GM18870 (cell line): ENCODE measurements around the gene AP3S2.
"Not testable (repeated sequence)": the region's sequence is repeated elsewhere in the genome, so short reads cannot be mapped to it uniquely, and the experiment has no call there.

Experiments
- ATAC-seq: cut with Tn5 transposase; IDR thresholded peaks from one replicate; pipeline ENCODE4 v1.9.1; 2021; ENCODE audit warnings: moderate library complexity; ENCODE audit not compliant: unreplicated experiment

AP3S2 gene

GRCh38 chr15:89903858-89904130 lies 10.0 kb upstream of the AP3S2 start:
- no peak for ATAC-seq

- no peak for ATAC-seq
These were observed 9.4 kb upstream of the AP3S2 start for GRCh38 chr15:89903015-89903857.

GRCh38 chr15:89900849-89901248 lies 7.1 kb upstream of the AP3S2 start:
- no peak for ATAC-seq

GRCh38 chr15:89899951-89900567 lies 6.3 kb upstream of the AP3S2 start:
- no peak for ATAC-seq

- no peak for ATAC-seq
These were observed 5.6 kb upstream of the AP3S2 start for GRCh38 chr15:89899295-89899945.

GRCh38 chr15:89898614-89899294 lies 5.0 kb upstream of the AP3S2 start:
- ATAC-seq, result no peak

- ATAC-seq, result no peak
These were observed 4.4 kb upstream of the AP3S2 start for GRCh38 chr15:89898146-89898545.

GRCh38 chr15:89893027-89893426 lies 767 bp downstream of the AP3S2 start:
- ATAC-seq, result no peak

- ATAC-seq, result no peak
These were observed 5.5 kb downstream of the AP3S2 start for GRCh38 chr15:89888214-89888804.

- ATAC-seq, result no peak
These were observed 8.2 kb downstream of the AP3S2 start for GRCh38 chr15:89885611-89886010.

GRCh38 chr15:89885179-89885578 lies 8.6 kb downstream of the AP3S2 start:
- ATAC-seq, result not testable (repeated sequence)

- no peak for ATAC-seq
These were observed 10.3 kb downstream of the AP3S2 start for GRCh38 chr15:89883518-89883917.

GRCh38 chr15:89880727-89881126 lies 13.1 kb downstream of the AP3S2 start:
- ATAC-seq, result no peak

GRCh38 chr15:89878323-89878722 lies 15.5 kb downstream of the AP3S2 start:
- ATAC-seq, result no peak

- ATAC-seq, result no peak
These were observed 16.7 kb downstream of the AP3S2 start for GRCh38 chr15:89877083-89877425.

- ATAC-seq, result no peak
These were observed 17.3 kb downstream of the AP3S2 start for GRCh38 chr15:89876396-89877082.

- ATAC-seq, result no peak
These were observed 18.1 kb downstream of the AP3S2 start for GRCh38 chr15:89875741-89876140.

- ATAC-seq, result peak; percentile 70
These were observed 18.7 kb downstream of the AP3S2 start for GRCh38 chr15:89874926-89875564.

GRCh38 chr15:89870688-89871288 lies 23.0 kb downstream of the AP3S2 start:
- ATAC-seq, result no peak

- ATAC-seq, result no peak
These were observed 23.8 kb downstream of the AP3S2 start for GRCh38 chr15:89870006-89870405.
